ENCODE data around the gene CCS. TPM values are rescaled to one million over a fixed set of nuclear protein-coding genes. Genes with fewer than 3 reads are reported as not detected.

Gene CCS
- total and polyA plus RNA-seq, 9 of the 15 experiments (the other 6 are each of a cell fraction or from before 2014, with no cell fraction given), result 1.1 to 46.6 (median 26.8) TPM

GRCh38 chr11:66638177-66639065 is 45.4 kb downstream of the CCS start, which contains the start of gene RBM4 (continued):
- peak; percentile 34; the same call in 1 of the 2 replicates for TF ChIP-seq FOXO4 (CRISPR knock-in tag; IDR thresholded peaks at IDR 0.05)
- no peak for TF ChIP-seq FOXP4 (CRISPR knock-in tag; IDR thresholded peaks at IDR 0.05; ENCODE audit: borderline replicate concordance)
- peak; percentile 76; the same call in 1 of the 2 replicates for TF ChIP-seq ZBTB49 (CRISPR knock-in tag; IDR thresholded peaks at IDR 0.05; ENCODE audit: borderline replicate concordance)
- TF ChIP-seq ATF2 (CRISPR knock-in tag; IDR thresholded peaks at IDR 0.05), result no peak
- no peak for TF ChIP-seq CBX3 (IDR thresholded peaks at IDR 0.05; ENCODE audit: borderline replicate concordance in 1 of 2, low read length in 2 of 2)
- no peak for TF ChIP-seq ZZZ3 (IDR thresholded peaks at IDR 0.05)
- no peak for TF ChIP-seq TEAD2 (tag; IDR thresholded peaks at IDR 0.05)
- no peak for TF ChIP-seq NFIX (CRISPR knock-in tag; IDR thresholded peaks at IDR 0.05; ENCODE audit: low read depth)
- peak; percentile 89 for TF ChIP-seq NEUROD1 (IDR thresholded peaks at IDR 0.05; ENCODE audit: borderline replicate concordance, low read depth, low read length, partially characterized antibody)
- TF ChIP-seq ELF1 (tag; IDR thresholded peaks at IDR 0.05), result 0 out of 2 replicates have a peak, but pooled peaks have one; percentile 8
- no peak for TF ChIP-seq ARID3B (CRISPR knock-in tag; IDR thresholded peaks at IDR 0.05; ENCODE audit: borderline replicate concordance)
- TF ChIP-seq PTTG1 (tag; IDR thresholded peaks at IDR 0.05; ENCODE audit: low read depth), result no peak
- TF ChIP-seq E2F8 (IDR thresholded peaks at IDR 0.05; ENCODE audit: low read depth, partially characterized antibody), result peak; percentile 68
